CD4-positive, alpha-beta T cell (primary cell): ENCODE data around the gene TRMT112. TPM values are rescaled to one million over a fixed set of nuclear protein-coding genes. Genes with fewer than 3 reads are reported as not detected.

Source experiments
- ATAC-seq: fragments of 200-7000 bp; cut with Tn5 transposase; one replicate; pipeline ENCODE4 v1.10.0; 2022; ENCODE audit warnings: mild to moderate bottlenecking; ENCODE audit not compliant: poor library complexity
- CTCF ChIA-PET: fragments of 350-600 bp; sonication (Branson Sonifier 250); formaldehyde crosslinking; loops from one replicate; lab custom pipeline; 2021; ENCODE audit warnings: antibody characterized with exemption, inconsistent platforms; lab: Charles Lee
- POLR2A ChIA-PET: fragments of 350-600 bp; sonication (Branson Sonifier 250); formaldehyde crosslinking; loops from one replicate; lab custom pipeline; 2021; ENCODE audit warnings: antibody characterized with exemption, inconsistent platforms; lab: Charles Lee
- DNase-seq, 14 experiments: peaks; one replicate each; pipeline ENCODE4 v3.0.0-alpha.2; 2013 to 2020; ENCODE audit warnings: mixed read lengths in 2 of 14
- H3K27ac ChIP-seq, 2 donors: one replicate each; pipeline versions ENCODE4 v1.5.1 to v1.7.0; 2013; ENCODE audit warnings: low read length in 2 of 2, low read depth in 1 of 2, mild to moderate bottlenecking in 1 of 2
- H3K27me3 ChIP-seq, 2 experiments: 1 replicate in 1 of 2; 2 replicates in 1 of 2; pipeline versions ENCODE4 v1.6.1 to v1.7.0; 2013; ENCODE audit warnings: low read length in 2 of 2, control low read depth in 1 of 2, mild to moderate bottlenecking in 1 of 2, moderate library complexity in 1 of 2; ENCODE audit not compliant: insufficient read depth in 2 of 2, control insufficient read depth in 1 of 2
- H3K36me3 ChIP-seq: one replicate; pipeline ENCODE4 v1.6.1; 2013; ENCODE audit warnings: low read length, control low read depth; ENCODE audit not compliant: insufficient read depth
- H3K4me1 ChIP-seq: one replicate; pipeline ENCODE4 v1.6.1; 2013; ENCODE audit warnings: low read length, control low read depth; ENCODE audit not compliant: insufficient read depth
- H3K4me3 ChIP-seq: one replicate; pipeline ENCODE4 v1.5.1; 2013; ENCODE audit warnings: mild to moderate bottlenecking, low read length, moderate library complexity
- H3K9me3 ChIP-seq, 2 experiments: 1 replicate in 1 of 2; 2 replicates in 1 of 2; pipeline versions ENCODE4 v1.6.1 to v1.7.0; 2013; ENCODE audit warnings: low read length in 2 of 2, mild to moderate bottlenecking in 2 of 2, control low read depth in 1 of 2, moderate library complexity in 1 of 2; ENCODE audit not compliant: control insufficient read depth in 1 of 2, insufficient read depth in 1 of 2
- H3K27ac Mint-ChIP-seq: one replicate; pipeline ENCODE4 v1.8.0; 2020; ENCODE audit warnings: mixed read lengths
- H3K27me3 Mint-ChIP-seq: one replicate; pipeline ENCODE4 v1.8.0; 2021; ENCODE audit warnings: mixed read lengths
- H3K36me3 Mint-ChIP-seq: one replicate; pipeline ENCODE4 v1.8.0; 2021; ENCODE audit warnings: low read depth, mixed read lengths
- H3K4me1 Mint-ChIP-seq: one replicate; pipeline ENCODE4 v1.8.0; 2021; ENCODE audit warnings: low read depth, mixed read lengths
- H3K4me3 Mint-ChIP-seq: one replicate; pipeline ENCODE4 v1.8.0; 2020; ENCODE audit warnings: mild to moderate bottlenecking, mixed read lengths
- H3K9me3 Mint-ChIP-seq: one replicate; pipeline ENCODE4 v1.8.0; 2020; ENCODE audit warnings: mixed read lengths
- intact Hi-C, 2 experiments: fragments of 100-400 bp; cut with DNase I in 1 of 2; cut with micrococcal nuclease in 1 of 2; formaldehyde crosslinking; loops; one replicate each; pipeline versions ENCODE4 v1.15.1 to v1.9.0; 2023 to 2025; cut with DNase I, micrococcal nuclease
- total RNA-seq, 174 experiments: library from RNA in 2 of 174; stranded (reverse) in 2 of 174; gene quantifications; one replicate each; pipeline ENCODE4 v1.2.3 and lab custom pipeline; 2021 to 2026
- TF ChIP-seq, protein P1 (sequence below): fragments of 200-600 bp; IDR thresholded peaks from one replicate; pipeline ENCODE4 v1.8.0; 2022; ENCODE audit warnings: antibody characterized with exemption, mild to moderate bottlenecking

Gene TRMT112
- total RNA-seq, 2 experiments from 2014 or later, result 70.5 to 71.4 TPM

DNA sequence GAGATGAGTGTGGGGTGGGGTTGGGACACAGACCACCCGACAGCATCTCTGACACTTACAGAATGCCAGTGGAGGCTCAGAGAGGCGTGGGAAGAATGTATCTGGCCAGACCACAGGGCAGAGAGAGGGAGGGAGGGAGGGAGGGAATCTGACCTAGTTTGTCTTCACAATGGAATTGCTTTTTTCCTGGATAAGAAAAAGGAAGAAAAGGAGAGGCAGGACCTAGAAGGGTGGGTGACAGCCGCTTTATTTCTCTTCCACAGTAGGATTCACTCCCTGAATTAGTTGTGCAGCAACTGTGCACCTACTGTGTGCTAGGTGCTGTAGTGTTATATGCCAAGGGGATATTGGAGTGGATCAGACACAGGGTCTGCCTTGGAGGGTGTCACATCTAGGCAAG lies 22.6 kb downstream of the TRMT112 start:
- peaks cover 13% of the 10 kb centered on the region for H3K4me1 Mint-ChIP-seq
- Histone ChIP-seq H3K27me3 (peaks cover 77 to 88% of the 10 kb centered on the region in 2 experiments), H3K36me3 (no peaks in the 10 kb centered on the region), H3K4me1 (peaks cover 34% of the 10 kb centered on the region), H3K4me3 (no peak overlapping the region), H3K27ac (no peak overlapping the region), H3K9me3 (peaks cover 0 to 13% of the 10 kb centered on the region in 2 experiments)
- H3K4me3 Mint-ChIP-seq, result no peak overlapping the region
- no peak overlapping the region for H3K27ac Mint-ChIP-seq
- ChIA-PET POLR2A (no interaction called here), CTCF (interaction anchor here (1.0 kb wide), 1 partner anchor 90 kb away, joined by 5 read pairs; no protein-coding TSS in a partner anchor)
- intact Hi-C loops, result no loop called here
- DNase-seq, result no peak
- H3K27me3 Mint-ChIP-seq, result peaks cover 77% of the 10 kb centered on the region
- H3K36me3 Mint-ChIP-seq, result no peaks in the 10 kb centered on the region
- TF ChIP-seq, protein P1, sequence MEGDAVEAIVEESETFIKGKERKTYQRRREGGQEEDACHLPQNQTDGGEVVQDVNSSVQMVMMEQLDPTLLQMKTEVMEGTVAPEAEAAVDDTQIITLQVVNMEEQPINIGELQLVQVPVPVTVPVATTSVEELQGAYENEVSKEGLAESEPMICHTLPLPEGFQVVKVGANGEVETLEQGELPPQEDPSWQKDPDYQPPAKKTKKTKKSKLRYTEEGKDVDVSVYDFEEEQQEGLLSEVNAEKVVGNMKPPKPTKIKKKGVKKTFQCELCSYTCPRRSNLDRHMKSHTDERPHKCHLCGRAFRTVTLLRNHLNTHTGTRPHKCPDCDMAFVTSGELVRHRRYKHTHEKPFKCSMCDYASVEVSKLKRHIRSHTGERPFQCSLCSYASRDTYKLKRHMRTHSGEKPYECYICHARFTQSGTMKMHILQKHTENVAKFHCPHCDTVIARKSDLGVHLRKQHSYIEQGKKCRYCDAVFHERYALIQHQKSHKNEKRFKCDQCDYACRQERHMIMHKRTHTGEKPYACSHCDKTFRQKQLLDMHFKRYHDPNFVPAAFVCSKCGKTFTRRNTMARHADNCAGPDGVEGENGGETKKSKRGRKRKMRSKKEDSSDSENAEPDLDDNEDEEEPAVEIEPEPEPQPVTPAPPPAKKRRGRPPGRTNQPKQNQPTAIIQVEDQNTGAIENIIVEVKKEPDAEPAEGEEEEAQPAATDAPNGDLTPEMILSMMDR, result no peak
- no peaks in the 10 kb centered on the region for H3K9me3 Mint-ChIP-seq
- ATAC-seq, result no peak

DNA sequence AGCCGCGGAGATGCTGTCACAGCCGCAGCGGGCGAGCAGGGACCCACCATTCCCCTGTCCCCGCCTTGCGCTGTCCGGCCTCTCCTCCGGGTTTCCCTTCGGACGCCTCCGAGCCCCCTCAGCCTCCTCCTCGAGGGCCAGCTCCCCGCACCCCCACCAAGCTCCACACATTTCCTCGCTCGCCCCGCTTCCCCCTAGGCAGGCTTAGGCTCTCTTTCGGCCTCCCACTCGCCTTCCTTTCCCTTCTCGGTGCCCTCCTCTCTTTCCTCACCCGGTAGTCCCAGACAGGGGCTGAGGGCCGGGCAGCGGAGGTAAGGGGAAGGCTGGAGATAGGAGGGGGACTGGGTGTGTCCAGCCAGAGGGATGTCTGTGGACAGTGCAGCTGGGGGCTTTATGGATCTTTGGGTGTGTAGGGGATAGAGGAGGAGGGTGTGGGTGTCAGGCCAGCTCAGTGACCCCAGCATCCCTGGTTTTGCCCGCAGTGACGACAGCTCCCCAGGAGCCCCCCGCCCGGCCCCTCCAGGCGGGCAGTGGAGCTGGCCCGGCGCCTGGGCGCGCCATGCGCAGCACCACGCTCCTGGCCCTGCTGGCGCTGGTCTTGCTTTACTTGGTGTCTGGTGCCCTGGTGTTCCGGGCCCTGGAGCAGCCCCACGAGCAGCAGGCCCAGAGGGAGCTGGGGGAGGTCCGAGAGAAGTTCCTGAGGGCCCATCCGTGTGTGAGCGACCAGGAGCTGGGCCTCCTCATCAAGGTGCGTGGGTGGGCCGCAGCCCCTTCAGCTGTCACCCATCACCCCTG lies 24.7 kb downstream of the TRMT112 start:
- POLR2A ChIA-PET, result interaction anchor here (0.7 to 2.5 kb wide), 4 partner anchors 12 to 86 kb away, joined by 3 to 7 read pairs (median 4); partner anchors contain the start of genes FERMT3, PRDX5 and TRMT112
- Histone ChIP-seq H3K36me3 (peaks cover 3% of the 10 kb centered on the region), H3K4me1 (peaks cover 22% of the 10 kb centered on the region), H3K27me3 (peaks cover 57 to 69% of the 10 kb centered on the region in 2 experiments), H3K27ac (no peak overlapping the region), H3K4me3 (peak overlapping the region; percentile 25), H3K9me3 (peaks cover 0 to 10% of the 10 kb centered on the region in 2 experiments)
- TF ChIP-seq, protein P1, result no peak
- no peaks in the 10 kb centered on the region for H3K9me3 Mint-ChIP-seq
- CTCF ChIA-PET, result interaction anchor here (1.0 kb wide), 1 partner anchor 21 kb away, joined by 3 read pairs; no protein-coding TSS in a partner anchor
- DNase-seq (no peak), ATAC-seq (peak; percentile 12)
- intact Hi-C loops, result no loop called here
- peak overlapping the region; percentile 66 for H3K4me3 Mint-ChIP-seq
- H3K27me3 Mint-ChIP-seq, result peaks cover 58% of the 10 kb centered on the region
- H3K27ac Mint-ChIP-seq, result no peak overlapping the region
- peaks cover 8% of the 10 kb centered on the region for H3K4me1 Mint-ChIP-seq
- no peaks in the 10 kb centered on the region for H3K36me3 Mint-ChIP-seq

DNA sequence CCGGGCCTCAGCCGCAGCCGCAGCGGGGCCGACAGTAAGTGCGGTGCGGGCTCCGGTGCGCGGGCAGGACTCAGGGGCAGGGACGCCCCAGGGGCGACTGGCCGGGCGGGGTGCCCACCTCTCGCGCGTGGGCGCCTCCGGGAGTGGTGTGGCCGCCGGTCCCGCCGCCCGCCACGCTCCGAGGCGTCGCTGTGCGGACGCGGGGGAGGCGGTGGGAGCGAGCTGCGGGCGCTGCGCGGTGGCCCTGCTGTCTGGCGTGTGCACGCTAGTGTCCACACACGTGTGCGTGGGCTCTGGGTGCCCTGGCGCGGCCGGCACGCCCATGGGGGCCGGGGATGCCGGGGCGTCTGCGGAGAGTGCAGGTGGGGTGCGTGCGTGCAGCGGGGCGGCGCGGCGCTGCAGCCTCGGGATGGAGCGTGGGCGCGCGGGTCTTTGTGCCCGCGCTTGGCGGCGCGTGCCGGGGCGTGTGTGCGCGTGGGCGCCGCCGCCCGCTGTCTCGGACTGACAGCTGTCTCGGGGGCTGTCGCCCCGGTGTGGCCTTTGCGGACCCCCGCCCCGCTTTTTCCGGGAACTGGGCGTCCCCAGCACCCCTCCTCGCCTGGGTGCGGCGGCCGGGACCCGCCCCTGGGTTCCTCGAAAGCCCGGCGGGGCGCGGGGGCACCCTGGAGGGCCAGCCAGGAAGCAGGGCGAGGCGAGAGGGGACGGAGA lies 25.5 kb downstream of the TRMT112 start:
- peaks cover 50% of the 10 kb centered on the region for H3K27me3 Mint-ChIP-seq
- Histone ChIP-seq H3K27ac (no peak overlapping the region), H3K4me1 (peaks cover 16% of the 10 kb centered on the region), H3K27me3 (peaks cover 50 to 62% of the 10 kb centered on the region in 2 experiments), H3K36me3 (peaks cover 3% of the 10 kb centered on the region), H3K4me3 (peak overlapping the region; percentile 25), H3K9me3 (peaks cover 0 to 10% of the 10 kb centered on the region in 2 experiments)
- no peaks in the 10 kb centered on the region for H3K9me3 Mint-ChIP-seq
- H3K4me3 Mint-ChIP-seq, result no peak overlapping the region
- ChIA-PET POLR2A (interaction anchor here (0.7 to 2.5 kb wide), 4 partner anchors 13 to 85 kb away, joined by 3 to 7 read pairs (median 4); partner anchors contain the start of genes FERMT3, PRDX5 and TRMT112), CTCF (interaction anchor here (1.1 kb wide), 1 partner anchor 87 kb away, joined by 3 read pairs; no protein-coding TSS in a partner anchor)
- H3K4me1 Mint-ChIP-seq, result peaks cover 5% of the 10 kb centered on the region
- intact Hi-C loops, result no loop called here
- H3K36me3 Mint-ChIP-seq, result no peaks in the 10 kb centered on the region
- ATAC-seq (peak; percentile 68), DNase-seq (peak in 2 of 14 experiments; percentile 60 to 63)
- no peak overlapping the region for H3K27ac Mint-ChIP-seq
- TF ChIP-seq, protein P1, result no peak
